Spleen (tissue), 11 donors: ENCODE data around the gene GJA10. TPM values are rescaled to one million over a fixed set of nuclear protein-coding genes. Genes with fewer than 3 reads are reported as not detected.

Source experiments
- DNase-seq: peaks from one replicate; pipeline ENCODE4 v3.0.0-alpha.2; 2020
- H3K27ac ChIP-seq, 8 donors: fragments of 200-600 bp; sonication (generic) in 7 of 8; 1 replicate in 4 of 8; 2 replicates in 4 of 8; pipeline versions ENCODE4 v1.5.0 to v1.8.0; 2016 to 2021; ENCODE audit warnings: inconsistent platforms in 4 of 8, mild to moderate bottlenecking in 4 of 8, moderate library complexity in 1 of 8
- H3K27me3 ChIP-seq, 7 donors: fragments of 200-600 bp; sonication (generic) in 6 of 7; replicated peaks in 1 of 7; 1 replicate in 4 of 7; 2 replicates in 3 of 7; pipeline versions ENCODE4 v1.5.0 to v1.8.0; 2016 to 2021; ENCODE audit warnings: inconsistent platforms in 3 of 7, mild to moderate bottlenecking in 1 of 7
- H3K36me3 ChIP-seq, 6 donors: fragments of 200-600 bp; sonication (generic) in 5 of 6; 1 replicate in 4 of 6; 2 replicates in 2 of 6; pipeline versions ENCODE4 v1.5.0 to v1.8.0; 2016 to 2021; ENCODE audit warnings: inconsistent platforms in 2 of 6
- H3K4me1 ChIP-seq, 6 donors: fragments of 200-600 bp; sonication (generic) in 5 of 6; 1 replicate in 3 of 6; 2 replicates in 3 of 6; pipeline versions ENCODE4 v1.5.0 to v1.8.0; 2016 to 2021; ENCODE audit warnings: inconsistent platforms in 3 of 6
- H3K4me3 ChIP-seq, 8 donors: fragments of 200-600 bp; sonication (generic) in 7 of 8; 1 replicate in 4 of 8; 2 replicates in 4 of 8; pipeline versions ENCODE4 v1.5.0 to v1.8.0; 2016 to 2021; ENCODE audit warnings: inconsistent platforms in 4 of 8, mild to moderate bottlenecking in 4 of 8, moderate library complexity in 2 of 8
- H3K9me3 ChIP-seq, 8 donors: fragments of 200-600 bp; sonication (generic) in 7 of 8; 1 replicate in 4 of 8; 2 replicates in 4 of 8; pipeline versions ENCODE4 v1.5.0 to v1.8.0; 2016 to 2021; ENCODE audit warnings: inconsistent platforms in 4 of 8
- POLR2A ChIP-seq, 3 donors: fragments of 450-650 bp; IDR thresholded peaks; one replicate each; pipeline ENCODE4 v1.5.1; 2017; ENCODE audit warnings: antibody characterized with exemption in 3 of 3, mild to moderate bottlenecking in 1 of 3
- POLR2AphosphoS5 ChIP-seq, 3 donors: sonication (generic); formaldehyde crosslinking; IDR thresholded peaks; one replicate each; pipeline ENCODE4 v1.5.1; 2017; ENCODE audit warnings: antibody characterized with exemption in 3 of 3
- WGBS, 5 donors: extraction: QIAGEN DNeasy Blood & Tissue Kit in 3 of 5; methylation state at CpG; one replicate each; pipeline versions ENCODE4 v1.1.5 to v1.1.7; 2013 to 2018; 5-methylcytosine and 5-hydroxymethylcytosine counted together
- intact Hi-C: fragments of 100-400 bp; cut with DNase I; formaldehyde crosslinking; loops from one replicate; pipeline ENCODE4 v1.15.0; 2023; ENCODE audit warnings: low total_unique reads
- polyA plus RNA-seq, 3 donors: library from polyadenylated mRNA; stranded (reverse); fragments of 200-250 nt; gene quantifications; one replicate each; pipeline ENCODE4 v1.2.1, GENCODE V29; 2013
- total RNA-seq, 7 donors: library from RNA; depleted of rRNA in 3 of 7; stranded (reverse); fragments of >200 nt in 3 of 7; fragmentation: NEBNext Ultra II Directional in 4 of 7; extraction: Animal tissue kit (Norgen Biotek cat#: 25700) in 4 of 7; gene quantifications; one replicate each; pipeline versions ENCODE4 v1.1.0 to v1.2.1, GENCODE V29; 2016 to 2021
- TF ChIP-seq, protein P1 (sequence below), 11 experiments: fragments of 200-600 bp in 7 of 11; fragments of 450-650 bp in 4 of 11; sonication (generic) in 4 of 11; IDR thresholded peaks in 8 of 11; conservative IDR thresholded peaks in 3 of 11; 1 replicate in 7 of 11; 2 replicates in 4 of 11; pipeline versions ENCODE4 v1.4.0 to v1.8.0; 2016 to 2021; ENCODE audit warnings: antibody characterized with exemption in 11 of 11, inconsistent platforms in 4 of 11, mild to moderate bottlenecking in 1 of 11
- donor health status: healthy with polysubstance abuse.
- donor health status: DM: no; HTN: no; CAD: no; lungs with moderate emphysema.
- donor health status: DM: no; HTN: no; CAD: no.
- donor health status: Bipolar disorder and iron deficiency.
- donor health status: healthy.
- donor health status: DM: no; HTN: no; CAD: no.
- donor health status: DM: yes; HTN: yes; CAD: no.

The GJA10 gene
- total and polyA plus RNA-seq, 10 donors: not detected

DNA sequence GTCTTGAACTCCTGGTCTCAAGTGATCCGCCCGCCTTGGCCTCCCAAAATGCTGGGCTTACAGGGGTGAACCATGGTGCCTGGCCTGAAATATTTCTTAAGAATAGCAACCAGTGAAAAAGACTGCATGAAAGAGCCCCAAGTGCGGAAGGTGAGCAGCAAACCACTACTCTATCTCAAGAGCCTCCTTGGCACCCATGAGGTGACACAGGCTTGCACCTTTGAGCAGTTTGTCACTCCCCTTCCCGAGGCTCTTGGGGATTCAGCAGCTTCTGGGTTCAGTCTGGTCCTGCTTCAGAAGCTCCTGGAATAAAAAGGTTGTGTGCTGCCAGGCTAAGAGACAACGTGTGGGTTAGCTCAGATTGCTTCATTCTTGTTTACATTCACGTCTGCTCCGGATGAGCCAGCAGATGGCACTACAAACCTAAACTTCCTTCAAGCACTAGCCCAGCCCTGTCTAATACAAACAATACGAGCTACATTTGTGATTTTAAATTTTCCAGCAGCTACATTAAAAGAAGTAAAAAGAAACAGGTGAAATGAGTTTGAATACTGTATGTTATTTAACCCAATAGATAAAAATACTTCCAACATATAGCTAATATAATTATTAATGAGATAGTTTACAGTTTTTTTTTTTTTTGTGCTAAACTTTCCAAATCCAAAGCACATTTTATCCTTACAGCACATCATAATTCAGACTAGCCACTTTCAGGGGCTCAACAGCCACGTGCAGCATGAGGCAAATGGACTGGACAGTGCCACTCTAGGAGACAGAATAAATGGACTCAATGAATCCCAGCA, 46.2 kb downstream of the GJA10 start:
- peaks cover 0 to 9% (median 0%) of the 10 kb centered on the region in 6 donors for H3K4me1 ChIP-seq
- no peak for TF ChIP-seq POLR2AphosphoS5 (IDR thresholded peaks at IDR 0.05)
- TF ChIP-seq, protein P1, sequence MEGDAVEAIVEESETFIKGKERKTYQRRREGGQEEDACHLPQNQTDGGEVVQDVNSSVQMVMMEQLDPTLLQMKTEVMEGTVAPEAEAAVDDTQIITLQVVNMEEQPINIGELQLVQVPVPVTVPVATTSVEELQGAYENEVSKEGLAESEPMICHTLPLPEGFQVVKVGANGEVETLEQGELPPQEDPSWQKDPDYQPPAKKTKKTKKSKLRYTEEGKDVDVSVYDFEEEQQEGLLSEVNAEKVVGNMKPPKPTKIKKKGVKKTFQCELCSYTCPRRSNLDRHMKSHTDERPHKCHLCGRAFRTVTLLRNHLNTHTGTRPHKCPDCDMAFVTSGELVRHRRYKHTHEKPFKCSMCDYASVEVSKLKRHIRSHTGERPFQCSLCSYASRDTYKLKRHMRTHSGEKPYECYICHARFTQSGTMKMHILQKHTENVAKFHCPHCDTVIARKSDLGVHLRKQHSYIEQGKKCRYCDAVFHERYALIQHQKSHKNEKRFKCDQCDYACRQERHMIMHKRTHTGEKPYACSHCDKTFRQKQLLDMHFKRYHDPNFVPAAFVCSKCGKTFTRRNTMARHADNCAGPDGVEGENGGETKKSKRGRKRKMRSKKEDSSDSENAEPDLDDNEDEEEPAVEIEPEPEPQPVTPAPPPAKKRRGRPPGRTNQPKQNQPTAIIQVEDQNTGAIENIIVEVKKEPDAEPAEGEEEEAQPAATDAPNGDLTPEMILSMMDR (IDR thresholded peaks at IDR 0.05 in 8 of 11, conservative IDR thresholded peaks at IDR 0.05 in 3 of 11): peak; percentile 24 to 74 (median 68)
- no peak overlapping the region for H3K4me3 ChIP-seq
- intact Hi-C loops: loop anchor here (2.0 to 10.0 kb wide), 2 partner anchors 454 to 538 kb away; no protein-coding TSS in a partner anchor
- H3K27ac ChIP-seq: no peak overlapping the region
- peaks cover 0 to 4% (median 0%) of the 10 kb centered on the region in 8 donors for H3K9me3 ChIP-seq
- 35 to 40% (median 36%) methylated on average over 9 of the region's 9 CpGs for WGBS, 5 donors
- peaks cover 0 to 33% (median 0%) of the 10 kb centered on the region in 6 donors for H3K36me3 ChIP-seq
- no peak for DNase-seq
- H3K27me3 ChIP-seq: no peaks in the 10 kb centered on the region

- TF ChIP-seq POLR2A (IDR thresholded peaks at IDR 0.05) (no peak), POLR2AphosphoS5 (IDR thresholded peaks at IDR 0.05) (no peak)
- TF ChIP-seq, protein P1 (IDR thresholded peaks at IDR 0.05 in 8 of 11, conservative IDR thresholded peaks at IDR 0.05 in 3 of 11): no peak
- Histone ChIP-seq H3K9me3 (peaks cover 0 to 4% (median 0%) of the 10 kb centered on the region in 8 donors), H3K36me3 (peaks cover 0 to 26% (median 0%) of the 10 kb centered on the region in 6 donors), H3K4me1 (peaks cover 0 to 9% (median 0%) of the 10 kb centered on the region in 6 donors), H3K27ac (no peak overlapping the region), H3K27me3 (no peaks in the 10 kb centered on the region), H3K4me3 (no peak overlapping the region)
- WGBS, 5 donors: 91 to 95% (median 93%) methylated on average over 15 of the region's 15 CpGs
- intact Hi-C loops: loop anchor here (2.0 to 10.0 kb wide), 2 partner anchors 454 to 538 kb away; no protein-coding TSS in a partner anchor
- no peak for DNase-seq
Measured at GRCh38 chr6:89941031-89941762, 46.9 kb downstream of the GJA10 start.

DNA sequence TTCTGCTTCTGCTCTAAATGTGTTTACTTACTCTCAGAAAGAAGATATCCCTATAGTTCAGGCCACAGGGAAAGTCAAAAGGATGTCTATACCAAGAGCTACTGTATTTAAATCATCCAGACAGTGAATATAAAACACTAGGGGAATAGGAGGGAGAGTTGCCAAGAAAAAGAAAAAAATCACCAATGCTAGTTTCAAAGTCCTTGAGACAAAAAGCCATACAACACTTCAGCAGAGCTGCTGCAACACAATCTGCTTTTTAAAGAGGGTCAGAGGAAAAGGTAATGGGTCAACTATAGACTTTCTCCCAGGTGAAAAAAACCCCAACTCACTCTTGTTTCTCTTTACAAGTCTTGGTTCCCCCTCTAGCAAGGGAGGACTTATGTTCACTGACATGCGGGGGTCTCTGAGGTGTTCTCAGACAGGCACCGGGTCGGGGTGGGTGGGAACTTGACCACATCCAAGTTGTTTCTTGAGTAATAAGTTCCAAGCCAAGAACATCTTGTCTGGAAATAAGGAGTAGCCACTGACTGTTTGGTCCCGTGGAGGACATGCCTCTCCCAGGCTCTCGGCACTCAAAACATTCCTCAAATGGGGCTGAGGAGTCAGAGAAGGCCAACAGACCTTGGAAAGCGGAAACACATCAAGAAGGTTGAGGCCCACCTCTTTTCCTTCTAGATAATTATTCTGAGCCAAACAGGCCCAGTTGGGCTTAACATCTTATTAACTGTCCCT, 47.7 kb downstream of the GJA10 start:
- no peak overlapping the region for H3K27ac ChIP-seq
- intact Hi-C loops: loop anchor here (2.0 to 10.0 kb wide), 2 partner anchors 453 to 537 kb away; no protein-coding TSS in a partner anchor
- peaks cover 0 to 18% (median 0%) of the 10 kb centered on the region in 6 donors for H3K36me3 ChIP-seq
- peaks cover 0 to 4% (median 0%) of the 10 kb centered on the region in 8 donors for H3K9me3 ChIP-seq
- H3K27me3 ChIP-seq: no peaks in the 10 kb centered on the region
- TF ChIP-seq POLR2A (IDR thresholded peaks at IDR 0.05) (no peak), POLR2AphosphoS5 (IDR thresholded peaks at IDR 0.05) (no peak)
- TF ChIP-seq, protein P1 (IDR thresholded peaks at IDR 0.05 in 8 of 11, conservative IDR thresholded peaks at IDR 0.05 in 3 of 11): no peak
- no peak overlapping the region for H3K4me3 ChIP-seq
- peaks cover 0 to 9% (median 0%) of the 10 kb centered on the region in 6 donors for H3K4me1 ChIP-seq
- no peak for DNase-seq
- WGBS, 5 donors: 88 to 92% (median 91%) methylated on average over 6 of the region's 6 CpGs
